SK-N-SH (cell line): ENCODE measurements around the gene RBMS1. TPM values are rescaled to one million over a fixed set of nuclear protein-coding genes. Genes with fewer than 3 reads are reported as not detected.

ENCODE experiments used
- CTCF ChIA-PET: fragments of 300-600, 350-600 bp; formaldehyde crosslinking; extraction: SDS; loops from one replicate; lab custom pipeline; 2021; lab: Yijun Ruan, JAX
- POLR2A ChIA-PET: fragments of 350-600 bp; sonication (Branson Sonifier 250); formaldehyde crosslinking; extraction: SDS; loops from one replicate; lab custom pipeline; 2020; ENCODE audit warnings: antibody characterized with exemption, inconsistent platforms; lab: Yijun Ruan, JAX
- DNase-seq: peaks from one replicate; pipeline ENCODE4 v3.0.0; 2012
- H2AFZ ChIP-seq: fragments of 200-600 bp; sonication (generic); 2 replicates; pipeline ENCODE4 v1.8.1; 2016; ENCODE audit warnings: antibody characterized with exemption, mild to moderate bottlenecking, low read depth
- H3F3A ChIP-seq: fragments of 200-600 bp; sonication (generic); replicated peaks from 2 replicates; pipeline ENCODE3; 2016; ENCODE audit warnings: antibody characterized with exemption, mild to moderate bottlenecking; ENCODE audit not compliant: insufficient read depth
- H3K27ac ChIP-seq, 2 experiments: fragments of 200-500 bp in 1 of 2; fragments of 200-600 bp in 1 of 2; sonication (Bioruptor generic) in 1 of 2; sonication (generic), shearing (Covaris generic) in 1 of 2; 2 replicates each; pipeline versions ENCODE4 v1.5.1 to v1.6.1; 2014 to 2016; ENCODE audit warnings: low read depth in 2 of 2, inconsistent platforms in 1 of 2, low read length in 1 of 2, mild to moderate bottlenecking in 1 of 2, mixed read lengths in 1 of 2
- H3K27me3 ChIP-seq: fragments of 200-600 bp; sonication (generic), shearing (Covaris generic); 2 replicates; pipeline ENCODE4 v1.6.1; 2016; ENCODE audit warnings: mixed run types; ENCODE audit not compliant: insufficient read depth
- H3K36me3 ChIP-seq, 2 experiments: fragments of 200-500 bp in 1 of 2; fragments of 200-600 bp in 1 of 2; sonication (Bioruptor generic) in 1 of 2; sonication (generic) in 1 of 2; replicated peaks in 1 of 2; 2 replicates each; pipeline versions ENCODE3 to v1.5.1; 2014 to 2016; ENCODE audit warnings: low read length in 1 of 2, mild to moderate bottlenecking in 1 of 2; ENCODE audit not compliant: insufficient read depth in 2 of 2, control insufficient read depth in 1 of 2
- H3K4me1 ChIP-seq, 2 experiments: fragments of 200-500 bp in 1 of 2; fragments of 200-600 bp in 1 of 2; sonication (Bioruptor generic) in 1 of 2; sonication (generic), shearing (Covaris generic) in 1 of 2; 2 replicates each; pipeline versions ENCODE4 v1.5.1 to v1.6.1; 2014 to 2016; ENCODE audit warnings: low read depth in 1 of 2, low read length in 1 of 2, mixed run types in 1 of 2; ENCODE audit not compliant: insufficient read depth in 2 of 2, control insufficient read depth in 1 of 2
- H3K4me2 ChIP-seq: fragments of 200-600 bp; sonication (generic), shearing (Covaris generic); 2 replicates; pipeline ENCODE4 v1.6.1; 2017; ENCODE audit warnings: mixed run types
- H3K4me3 ChIP-seq, 2 experiments: fragments of 200-500 bp in 1 of 2; fragments of 200-600 bp in 1 of 2; sonication (Bioruptor generic) in 1 of 2; sonication (generic), shearing (Covaris generic) in 1 of 2; 2 replicates each; pipeline versions ENCODE4 v1.5.1 to v1.8.1; 2014 to 2016; ENCODE audit warnings: low read depth in 2 of 2, inconsistent platforms in 1 of 2, low read length in 1 of 2, mild to moderate bottlenecking in 1 of 2, mixed read lengths in 1 of 2, moderate library complexity in 1 of 2
- H3K79me2 ChIP-seq: fragments of 200-600 bp; sonication (generic); 2 replicates; pipeline ENCODE4 v1.8.1; 2017; ENCODE audit warnings: mild to moderate bottlenecking; ENCODE audit not compliant: insufficient read depth
- H3K9ac ChIP-seq: fragments of 200-600 bp; sonication (generic); 2 replicates; pipeline ENCODE4 v1.6.1; 2017; ENCODE audit warnings: mixed run types
- H3K9me2 ChIP-seq: fragments of 200-600 bp; sonication (generic); 2 replicates; pipeline ENCODE4 v1.6.1; 2017; ENCODE audit warnings: mixed run types
- H3K9me3 ChIP-seq: fragments of 200-600 bp; sonication (generic); 2 replicates; pipeline ENCODE4 v1.6.1; 2017; ENCODE audit warnings: mixed run types, mild to moderate bottlenecking, moderate library complexity
- H4K20me1 ChIP-seq: fragments of 200-600 bp; sonication (generic); 2 replicates; pipeline ENCODE4 v1.6.1; 2017; ENCODE audit warnings: mild to moderate bottlenecking, mixed run types; ENCODE audit not compliant: insufficient read depth
- EZH2phosphoT487 ChIP-seq: fragments of 200-600 bp; sonication (generic); IDR thresholded peaks from 2 replicates; pipeline ENCODE4 v1.6.1; 2017; ENCODE audit warnings: low read depth, mixed run types, mild to moderate bottlenecking, antibody characterized with exemption, moderate library complexity, borderline replicate concordance
- FOXJ3 ChIP-seq: sonication (generic); formaldehyde crosslinking; IDR thresholded peaks from 2 replicates; pipeline ENCODE4 v1.5.1; 2020; ENCODE audit warnings: mild to moderate bottlenecking, missing genetic modification reagents
- IRF3 ChIP-seq: fragments of 150-350 bp; IDR thresholded peaks from 2 replicates; pipeline ENCODE4 v1.6.1; 2016; ENCODE audit warnings: mild to moderate bottlenecking, low read depth, low read length
- MAX ChIP-seq: IDR thresholded peaks from 2 replicates; pipeline ENCODE4 v1.4.0; 2012; ENCODE audit warnings: low read depth
- MXI1 ChIP-seq: IDR thresholded peaks from 2 replicates; pipeline ENCODE4 v1.6.1; 2012; ENCODE audit warnings: mild to moderate bottlenecking, low read depth, low read length, improper control_type of control experiment
- ZBTB33 ChIP-seq: IDR thresholded peaks from 2 replicates; pipeline ENCODE4 v1.4.0; 2012; ENCODE audit warnings: low read depth, borderline replicate concordance
- WGBS: methylation state at CpG from one replicate; pipeline ENCODE4 v1.1.6; 2017; ENCODE audit warnings: low lambda C conversion rate; 5-methylcytosine and 5-hydroxymethylcytosine counted together
- polyA plus RNA-seq, 3 experiments: library from polyadenylated mRNA; depleted of rRNA; stranded (reverse); fragments of >200 nt; gene quantifications; 2 replicates each; pipeline ENCODE4 v1.2.3, GENCODE V29; 2012

The RBMS1 gene
- polyA plus RNA-seq, 1 of the 3 experiments (the other 2 are of a cell fraction): 56.5 TPM

- WGBS: 95% methylated on average over 21 of the region's 21 CpGs
- TF ChIP-seq IRF3 (no peak), EZH2phosphoT487 (no peak)
- DNase-seq: no peak
Measured at GRCh38 chr2:160271171-160272086, 222.2 kb downstream of the RBMS1 start.

GRCh38 chr2:160270571-160271113 lies 223.0 kb downstream of the RBMS1 start:
- H3K9ac ChIP-seq: no peak overlapping the region
- H3K4me2 ChIP-seq: peak overlapping the region; percentile 15; the same call in 1 of the 2 replicates
- H3K27me3 ChIP-seq: no peaks in the 10 kb centered on the region
- H3K4me1 ChIP-seq: peaks cover 10 to 14% of the 10 kb centered on the region in 2 experiments
- POLR2A ChIA-PET: no interaction called here
- H3K36me3 ChIP-seq: peaks cover 48 to 51% of the 10 kb centered on the region in 2 experiments
- H3K79me2 ChIP-seq: no peaks in the 10 kb centered on the region
- peak overlapping the region in 1 of 2 experiments; percentile 56; a peak in 3 of 4 replicates for H3K27ac ChIP-seq
- DNase-seq: peak; percentile 15
- CTCF ChIA-PET: interaction anchor here (0.7 to 2.5 kb wide), 12 partner anchors 9 to 723 kb away, joined by 3 to 14 read pairs (median 4); no protein-coding TSS in a partner anchor
- 83% methylated on average over 15 of the region's 15 CpGs for WGBS
- no peaks in the 10 kb centered on the region for H3K9me3 ChIP-seq
- H4K20me1 ChIP-seq: no peaks in the 10 kb centered on the region
- H3F3A ChIP-seq: peaks cover 49% of the 10 kb centered on the region
- H3K9me2 ChIP-seq: no peaks in the 10 kb centered on the region
- H3K4me3 ChIP-seq: no peak overlapping the region
- no peak overlapping the region for H2AFZ ChIP-seq
- TF ChIP-seq MXI1 (no peak), ZBTB33 (no peak), FOXJ3 (CRISPR knock-in tag) (no peak), MAX (peak; percentile 2; the same call in 1 of the 2 replicates)

More at GRCh38 chr2:160271171-160272086, 222.2 kb downstream of the RBMS1 start:
- H3K4me1 ChIP-seq: peaks cover 12 to 14% of the 10 kb centered on the region in 2 experiments
- H3K4me2 ChIP-seq: no peak overlapping the region
- H3F3A ChIP-seq: peaks cover 52% of the 10 kb centered on the region
- POLR2A ChIA-PET: no interaction called here
- CTCF ChIA-PET: interaction anchor here (0.7 to 2.5 kb wide), 7 partner anchors 8 to 723 kb away, joined by 3 to 14 read pairs (median 6); no protein-coding TSS in a partner anchor
- no peaks in the 10 kb centered on the region for H3K9me3 ChIP-seq
- peaks cover 54 to 57% of the 10 kb centered on the region in 2 experiments for H3K36me3 ChIP-seq
- no peak overlapping the region for H3K4me3 ChIP-seq
- H2AFZ ChIP-seq: no peak overlapping the region
- H3K27ac ChIP-seq: peak overlapping the region in 1 of 2 experiments; percentile 56; a peak in 1 of 4 replicates
- no peaks in the 10 kb centered on the region for H4K20me1 ChIP-seq
- H3K27me3 ChIP-seq: no peaks in the 10 kb centered on the region
- H3K9me2 ChIP-seq: no peaks in the 10 kb centered on the region
- H3K9ac ChIP-seq: no peak overlapping the region
- H3K79me2 ChIP-seq: no peaks in the 10 kb centered on the region
